Panc1 (cell line): ENCODE data around the gene KRTAP20-1.

Experiments used
- POLR2AphosphoS5 ChIP-seq: IDR thresholded peaks from 2 replicates; pipeline ENCODE4 v1.6.1; 2012; ENCODE audit warnings: mild to moderate bottlenecking, low read depth, low read length, moderate library complexity
- REST ChIP-seq, 2 experiments: IDR thresholded peaks; 2 replicates each; pipeline ENCODE4 v1.6.1; 2011 to 2012; ENCODE audit warnings: low read depth in 2 of 2, control low read depth in 1 of 2, low read length in 1 of 2, mild to moderate bottlenecking in 1 of 2, moderate library complexity in 1 of 2; ENCODE audit not compliant: insufficient read depth in 1 of 2
- SIN3A ChIP-seq: IDR thresholded peaks from 2 replicates; pipeline ENCODE4 v1.6.1; 2012; ENCODE audit warnings: low read depth, mild to moderate bottlenecking, low read length, moderate library complexity, borderline replicate concordance; ENCODE audit not compliant: insufficient read depth
- TF ChIP-seq, protein P1 (sequence below): fragments of 450-650 bp; IDR thresholded peaks from 2 replicates; pipeline ENCODE4 v1.5.1; 2017; ENCODE audit warnings: mild to moderate bottlenecking

- TF ChIP-seq, protein P1, sequence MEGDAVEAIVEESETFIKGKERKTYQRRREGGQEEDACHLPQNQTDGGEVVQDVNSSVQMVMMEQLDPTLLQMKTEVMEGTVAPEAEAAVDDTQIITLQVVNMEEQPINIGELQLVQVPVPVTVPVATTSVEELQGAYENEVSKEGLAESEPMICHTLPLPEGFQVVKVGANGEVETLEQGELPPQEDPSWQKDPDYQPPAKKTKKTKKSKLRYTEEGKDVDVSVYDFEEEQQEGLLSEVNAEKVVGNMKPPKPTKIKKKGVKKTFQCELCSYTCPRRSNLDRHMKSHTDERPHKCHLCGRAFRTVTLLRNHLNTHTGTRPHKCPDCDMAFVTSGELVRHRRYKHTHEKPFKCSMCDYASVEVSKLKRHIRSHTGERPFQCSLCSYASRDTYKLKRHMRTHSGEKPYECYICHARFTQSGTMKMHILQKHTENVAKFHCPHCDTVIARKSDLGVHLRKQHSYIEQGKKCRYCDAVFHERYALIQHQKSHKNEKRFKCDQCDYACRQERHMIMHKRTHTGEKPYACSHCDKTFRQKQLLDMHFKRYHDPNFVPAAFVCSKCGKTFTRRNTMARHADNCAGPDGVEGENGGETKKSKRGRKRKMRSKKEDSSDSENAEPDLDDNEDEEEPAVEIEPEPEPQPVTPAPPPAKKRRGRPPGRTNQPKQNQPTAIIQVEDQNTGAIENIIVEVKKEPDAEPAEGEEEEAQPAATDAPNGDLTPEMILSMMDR = no peak
- TF ChIP-seq POLR2AphosphoS5 (no peak), SIN3A (no peak), REST (IDR thresholded peaks at IDR 0.05; ENCODE audit: insufficient read depth in 1 of 2, low read depth in 2 of 2, low read length in 1 of 2) (no peak)
Observed at GRCh38 chr21:30613836-30614235, 2.4 kb upstream of the KRTAP20-1 start, which contains the start of gene KRTAP6-1.
